Keratinocyte (primary cell): Measurements from ENCODE around the gene MS4A13. TPM values are rescaled to one million over a fixed set of nuclear protein-coding genes. Genes with fewer than 3 reads are reported as not detected.

Experiments used
- DNase-seq: peaks from one replicate; pipeline ENCODE4 v3.0.0-alpha.2; 2011; ENCODE audit warnings: low read depth, missing footprints, low spot score
- FAIRE-seq: peaks from 2 replicates; lab custom pipeline; 2011; peaks lifted over from hg19 to GRCh38; lab: Jason Lieb, UNC
- H2AFZ ChIP-seq: 2 replicates; pipeline ENCODE4 v1.6.0; 2012; ENCODE audit warnings: low read length, control low read depth, inconsistent platforms; ENCODE audit not compliant: control insufficient read depth
- H3K27ac ChIP-seq: 2 replicates; pipeline ENCODE4 v1.5.1; 2011; ENCODE audit warnings: low read length; ENCODE audit not compliant: control insufficient read depth, insufficient read depth
- H3K27me3 ChIP-seq: 3 replicates; pipeline ENCODE4 v1.6.0; 2011; ENCODE audit warnings: low read length; ENCODE audit not compliant: control insufficient read depth, insufficient read depth; ENCODE audit errors: extremely low read depth
- H3K36me3 ChIP-seq, 2 experiments: 2 replicates in 1 of 2; 3 replicates in 1 of 2; pipeline ENCODE4 v1.5.1; 2011; ENCODE audit warnings: low read length in 2 of 2, mild to moderate bottlenecking in 1 of 2; ENCODE audit not compliant: control insufficient read depth in 2 of 2, insufficient read depth in 2 of 2; ENCODE audit errors: extremely low read depth in 1 of 2
- H3K4me1 ChIP-seq: 3 replicates; pipeline ENCODE4 v1.5.1; 2011; ENCODE audit warnings: low read length; ENCODE audit not compliant: control insufficient read depth, insufficient read depth; ENCODE audit errors: extremely low read depth
- H3K4me2 ChIP-seq: 3 replicates; pipeline ENCODE4 v1.6.0; 2011; ENCODE audit warnings: low read depth, low read length; ENCODE audit not compliant: control insufficient read depth, insufficient read depth; ENCODE audit errors: extremely low read depth
- H3K4me3 ChIP-seq, 3 experiments: fragments of 200-600 bp in 1 of 3; sonication (generic) in 1 of 3; 2 replicates in 2 of 3; 3 replicates in 1 of 3; pipeline ENCODE4 v1.5.1; 2011 to 2016; ENCODE audit warnings: low read length in 3 of 3, mild to moderate bottlenecking in 3 of 3, control low read depth in 2 of 3, inconsistent platforms in 1 of 3, low read depth in 1 of 3, mixed read lengths in 1 of 3, mixed run types in 1 of 3, moderate library complexity in 1 of 3; ENCODE audit not compliant: control insufficient read depth in 2 of 3, insufficient read depth in 2 of 3; ENCODE audit errors: extremely low read depth in 1 of 3
- H3K79me2 ChIP-seq: 2 replicates; pipeline ENCODE4 v1.6.0; 2012; ENCODE audit warnings: low read length; ENCODE audit not compliant: control insufficient read depth, insufficient read depth
- H3K9ac ChIP-seq: 3 replicates; pipeline ENCODE4 v1.6.0; 2011; ENCODE audit warnings: low read length; ENCODE audit not compliant: control insufficient read depth, insufficient read depth; ENCODE audit errors: extremely low read depth
- H3K9me1 ChIP-seq: 3 replicates; pipeline ENCODE4 v1.6.0; 2011; ENCODE audit warnings: low read length; ENCODE audit not compliant: control insufficient read depth, insufficient read depth; ENCODE audit errors: extremely low read depth
- H3K9me3 ChIP-seq: 2 replicates; pipeline ENCODE4 v1.5.1; 2012; ENCODE audit warnings: low read depth, low read length; ENCODE audit not compliant: control insufficient read depth
- H4K20me1 ChIP-seq: 3 replicates; pipeline ENCODE4 v1.6.0; 2011; ENCODE audit warnings: low read length; ENCODE audit not compliant: control insufficient read depth, insufficient read depth; ENCODE audit errors: extremely low read depth
- CTCF ChIP-seq, 3 experiments: IDR thresholded peaks in 1 of 3; conservative IDR thresholded peaks in 1 of 3; optimal IDR thresholded peaks in 1 of 3; 2 replicates in 2 of 3; 3 replicates in 1 of 3; pipeline versions ENCODE3 to v1.5.1; 2011; ENCODE audit warnings: low read length in 3 of 3, mild to moderate bottlenecking in 3 of 3, moderate library complexity in 2 of 3, control low read depth in 1 of 3, inconsistent platforms in 1 of 3; ENCODE audit not compliant: insufficient read depth in 2 of 3; ENCODE audit errors: extremely low read depth in 1 of 3
- EZH2 ChIP-seq: IDR thresholded peaks from one replicate; pipeline ENCODE4 v1.6.1; 2012; ENCODE audit warnings: inconsistent platforms, mild to moderate bottlenecking, low read length, moderate library complexity
- dilution Hi-C: fragments of 300-500 bp; cut with MboI; formaldehyde crosslinking; loops from one replicate; pipeline ENCODE4 v1.7.0; 2020; ENCODE audit warnings: low sequenced_read_pairs; ENCODE audit not compliant: extremely low pct_ligation_motif_present
- polyA plus RNA-seq, 5 experiments: library from polyadenylated mRNA; depleted of rRNA in 3 of 5; stranded (reverse) in 3 of 5; stranded (forward) in 1 of 5; unstranded in 1 of 5; fragments of >200 nt; gene quantifications; 1 replicate in 1 of 5; 2 replicates in 3 of 5; 3 replicates in 1 of 5; pipeline versions ENCODE4 v1.2.1 to v1.2.3, GENCODE V29; 2011 to 2012; ENCODE audit warnings: missing spikeins in 2 of 5, low read depth in 1 of 5, low replicate concordance in 1 of 5

The MS4A13 gene
- polyA plus RNA-seq, 1 donor (not counting 4 experiments of a cell fraction or from before 2014, with no cell fraction given), result not detected

GRCh38 chr11:60570970-60571369 is 55.8 kb downstream of the MS4A13 start:
- no peak overlapping the region for H3K27ac ChIP-seq
- dilution Hi-C loops, result no loop called here
- FAIRE-seq (no peak), DNase-seq (no peak)
- no peaks in the 10 kb centered on the region for H3K79me2 ChIP-seq
- no peaks in the 10 kb centered on the region for H3K27me3 ChIP-seq
- H4K20me1 ChIP-seq, result no peaks in the 10 kb centered on the region
- no peak overlapping the region for H2AFZ ChIP-seq
- H3K9me3 ChIP-seq, result no peaks in the 10 kb centered on the region
- H3K4me3 ChIP-seq, result no peak overlapping the region
- no peaks in the 10 kb centered on the region for H3K9me1 ChIP-seq
- no peak overlapping the region for H3K9ac ChIP-seq
- H3K4me1 ChIP-seq, result no peaks in the 10 kb centered on the region
- TF ChIP-seq CTCF (optimal IDR thresholded peaks at IDR 0.05 in 1 of 3, IDR thresholded peaks at IDR 0.05 in 1 of 3, conservative IDR thresholded peaks at IDR 0.05 in 1 of 3; ENCODE audit: extremely low read depth in 1 of 3, insufficient read depth in 2 of 3, low read length in 3 of 3) (no peak), EZH2 (no peak)
- H3K4me2 ChIP-seq, result no peak overlapping the region
- H3K36me3 ChIP-seq, result no peaks in the 10 kb centered on the region

DNA sequence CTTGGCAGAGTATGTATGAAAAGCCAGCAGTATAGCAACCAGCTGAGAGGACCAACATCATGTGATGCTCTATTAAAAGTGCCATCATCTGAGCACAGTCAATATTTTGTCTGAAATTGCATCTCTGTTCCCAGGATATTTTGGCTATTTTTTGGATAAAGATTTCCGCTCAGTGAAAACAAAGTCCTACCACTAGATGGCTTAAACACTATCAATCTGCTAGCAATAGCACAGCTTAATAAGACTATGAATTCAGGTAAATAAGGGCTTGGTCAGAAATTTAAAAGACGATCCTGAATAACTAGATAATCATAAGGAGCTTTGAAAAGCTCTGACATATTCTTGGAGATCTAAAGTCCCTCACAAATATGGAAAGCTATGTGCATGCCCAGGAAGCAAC is 74.4 kb downstream of the MS4A13 start:
- Histone ChIP-seq H3K79me2 (no peaks in the 10 kb centered on the region), H3K4me2 (no peak overlapping the region), H3K9ac (no peak overlapping the region), H3K9me3 (peaks cover 2% of the 10 kb centered on the region), H2AFZ (no peak overlapping the region), H3K4me1 (no peaks in the 10 kb centered on the region), H3K36me3 (no peaks in the 10 kb centered on the region), H3K27ac (no peak overlapping the region), H3K4me3 (no peak overlapping the region), H3K27me3 (no peaks in the 10 kb centered on the region), H4K20me1 (no peaks in the 10 kb centered on the region), H3K9me1 (no peaks in the 10 kb centered on the region)
- FAIRE-seq (no peak), DNase-seq (no peak)
- no peak for TF ChIP-seq EZH2
- TF ChIP-seq CTCF (optimal IDR thresholded peaks at IDR 0.05 in 1 of 3, IDR thresholded peaks at IDR 0.05 in 1 of 3, conservative IDR thresholded peaks at IDR 0.05 in 1 of 3; ENCODE audit: extremely low read depth in 1 of 3, insufficient read depth in 2 of 3, low read length in 3 of 3), result peak in 1 of 3 experiments; percentile 35
- dilution Hi-C loops, result no loop called here

Other genes with a start within 250 kb of the MS4A13 start
- not detected in 3 replicates for gene MS4A4A, start 234.7 kb upstream of the MS4A13 start, polyA plus RNA-seq
- not detected in 3 replicates for gene MS4A6E, start 188.1 kb upstream of the MS4A13 start, polyA plus RNA-seq
- gene MS4A7, start 136.9 kb upstream of the MS4A13 start, polyA plus RNA-seq, result not detected in 3 replicates
- gene MS4A14, start 118.9 kb upstream of the MS4A13 start, polyA plus RNA-seq, result not detected in 3 replicates
- not detected in 3 replicates for gene MS4A5, start 85.8 kb upstream of the MS4A13 start, polyA plus RNA-seq
- 0.06 to 0.82 TPM (median 0.07 TPM) in 3 replicates for gene MS4A1, start 59.5 kb upstream of the MS4A13 start, polyA plus RNA-seq
- gene MS4A12, start 22.6 kb upstream of the MS4A13 start, polyA plus RNA-seq, result not detected in 3 replicates
- gene MS4A8, start 184.2 kb downstream of the MS4A13 start, polyA plus RNA-seq, result not detected in 3 replicates
- not detected in 3 replicates for gene MS4A18, start 209.3 kb downstream of the MS4A13 start, polyA plus RNA-seq
- gene MS4A15, start 241.5 kb downstream of the MS4A13 start, polyA plus RNA-seq, result 0.03 TPM in 1 of 3 replicates, not detected in the others